Measurements from ENCODE around the gene ERP27. TPM values are rescaled to one million over a fixed set of nuclear protein-coding genes. Genes with fewer than 3 reads are reported as not detected.

The ERP27 gene
- total RNA-seq, 1 experiment from 2014 or later: 2.3 TPM

- CTCF ChIA-PET: no interaction called here
- H3K4me3 Mint-ChIP-seq (ENCODE audit: low read depth, unreplicated experiment): no peak overlapping the region
- no peaks in the 10 kb centered on the region for H3K27me3 Mint-ChIP-seq (ENCODE audit: unreplicated experiment)
- H3K36me3 Mint-ChIP-seq (ENCODE audit: insufficient read depth, unreplicated experiment): no peaks in the 10 kb centered on the region
- DNase-seq: no peak
- H3K27ac Mint-ChIP-seq (ENCODE audit: unreplicated experiment): no peak overlapping the region
- no peaks in the 10 kb centered on the region for H3K9me3 Mint-ChIP-seq (ENCODE audit: low read depth, unreplicated experiment)
- peaks cover 8% of the 10 kb centered on the region for H3K4me1 Mint-ChIP-seq (ENCODE audit: low read depth, unreplicated experiment)
- intact Hi-C loops (cut with micrococcal nuclease; ENCODE audit: unreplicated experiment): no loop called here
- no peak for TF ChIP-seq CTCF (IDR thresholded peaks at IDR 0.05; ENCODE audit: unreplicated experiment)
- BruUV-seq (replicated peaks): no TSS peak
Observed at GRCh38 chr12:14896521-14897169, 41.7 kb downstream of the ERP27 start.

- Mint-ChIP-seq H3K9me3 (ENCODE audit: low read depth, unreplicated experiment) (no peaks in the 10 kb centered on the region), H3K27ac (ENCODE audit: unreplicated experiment) (no peak overlapping the region), H3K4me1 (ENCODE audit: low read depth, unreplicated experiment) (peaks cover 8% of the 10 kb centered on the region), H3K36me3 (ENCODE audit: insufficient read depth, unreplicated experiment) (no peaks in the 10 kb centered on the region), H3K27me3 (ENCODE audit: unreplicated experiment) (no peaks in the 10 kb centered on the region), H3K4me3 (ENCODE audit: low read depth, unreplicated experiment) (no peak overlapping the region)
- TF ChIP-seq CTCF (IDR thresholded peaks at IDR 0.05; ENCODE audit: unreplicated experiment): no peak
- DNase-seq: no peak
- CTCF ChIA-PET: no interaction called here
- BruUV-seq (replicated peaks): no TSS peak
- intact Hi-C loops (cut with micrococcal nuclease; ENCODE audit: unreplicated experiment): no loop called here
Observed at GRCh38 chr12:14893506-14894250, 44.7 kb downstream of the ERP27 start.

DNA sequence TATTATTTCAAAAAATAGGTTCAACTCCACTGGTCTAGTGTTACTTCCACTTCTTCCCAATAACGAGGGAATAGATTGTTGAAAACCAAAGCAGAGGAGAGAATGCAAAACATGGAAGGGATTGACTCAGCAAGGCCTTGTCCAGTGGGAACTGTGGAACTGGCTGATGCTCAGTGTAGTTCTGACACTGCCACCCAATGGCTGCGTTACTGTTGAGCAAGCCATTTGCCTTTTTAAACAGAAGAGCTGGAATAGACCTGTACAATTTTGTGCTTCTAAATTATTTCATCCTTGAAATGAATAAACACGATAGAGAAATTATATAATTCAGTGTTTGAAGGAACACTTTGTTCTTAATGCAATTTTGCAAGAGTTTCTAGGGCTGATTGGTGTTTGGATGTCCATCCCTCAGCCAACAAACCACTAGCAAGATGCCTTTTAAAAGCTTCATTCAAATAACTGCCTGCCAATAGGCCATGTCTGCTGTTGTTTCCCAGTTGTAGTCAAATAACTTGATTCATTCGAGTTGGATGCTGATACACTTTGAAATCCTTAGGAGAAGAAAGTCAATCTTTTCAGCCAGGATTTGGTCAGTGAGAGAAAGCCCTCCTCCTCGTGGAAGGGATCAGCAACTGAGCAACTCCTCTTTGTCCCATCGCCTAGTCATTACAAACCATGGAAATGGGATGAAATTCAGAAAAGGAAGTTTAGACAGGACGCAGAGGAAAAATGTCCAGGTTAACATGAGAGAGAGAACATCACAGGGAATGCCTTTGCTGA lies 45.4 kb downstream of the ERP27 start:
- H3K4me1 Mint-ChIP-seq (ENCODE audit: low read depth, unreplicated experiment): peaks cover 8% of the 10 kb centered on the region
- H3K27ac Mint-ChIP-seq (ENCODE audit: unreplicated experiment): no peak overlapping the region
- no peak overlapping the region for H3K4me3 Mint-ChIP-seq (ENCODE audit: low read depth, unreplicated experiment)
- intact Hi-C loops (cut with micrococcal nuclease; ENCODE audit: unreplicated experiment): no loop called here
- no peaks in the 10 kb centered on the region for H3K36me3 Mint-ChIP-seq (ENCODE audit: insufficient read depth, unreplicated experiment)
- H3K9me3 Mint-ChIP-seq (ENCODE audit: low read depth, unreplicated experiment): no peaks in the 10 kb centered on the region
- no peaks in the 10 kb centered on the region for H3K27me3 Mint-ChIP-seq (ENCODE audit: unreplicated experiment)
- CTCF ChIA-PET: no interaction called here
- no TSS peak for BruUV-seq (replicated peaks)
- TF ChIP-seq CTCF (IDR thresholded peaks at IDR 0.05; ENCODE audit: unreplicated experiment): no peak
- no peak for DNase-seq

GRCh38 chr12:14890701-14891100 lies 47.6 kb downstream of the ERP27 start:
- CTCF ChIA-PET: interaction anchor here (0.6 kb wide), 1 partner anchor 8 kb away, joined by 5 read pairs; no protein-coding TSS in a partner anchor
- intact Hi-C loops (cut with micrococcal nuclease; ENCODE audit: unreplicated experiment): no loop called here
- no peaks in the 10 kb centered on the region for H3K27me3 Mint-ChIP-seq (ENCODE audit: unreplicated experiment)
- no peaks in the 10 kb centered on the region for H3K9me3 Mint-ChIP-seq (ENCODE audit: low read depth, unreplicated experiment)
- peaks cover 31% of the 10 kb centered on the region for H3K4me1 Mint-ChIP-seq (ENCODE audit: low read depth, unreplicated experiment)
- no peak for DNase-seq
- H3K4me3 Mint-ChIP-seq (ENCODE audit: low read depth, unreplicated experiment): no peak overlapping the region
- no peak overlapping the region for H3K27ac Mint-ChIP-seq (ENCODE audit: unreplicated experiment)
- H3K36me3 Mint-ChIP-seq (ENCODE audit: insufficient read depth, unreplicated experiment): no peaks in the 10 kb centered on the region
- BruUV-seq (replicated peaks): no TSS peak
- TF ChIP-seq CTCF (IDR thresholded peaks at IDR 0.05; ENCODE audit: unreplicated experiment): no peak

Measured in Calu3 (cell line).